ENCODE measurements around the gene MEG3. TPM values are rescaled to one million over a fixed set of nuclear protein-coding genes. Genes with fewer than 3 reads are reported as not detected.

MEG3 gene
- total RNA-seq, 4 donors from 2014 or later, result 38.8 to 77.4 (median 52.7) TPM

DNA sequence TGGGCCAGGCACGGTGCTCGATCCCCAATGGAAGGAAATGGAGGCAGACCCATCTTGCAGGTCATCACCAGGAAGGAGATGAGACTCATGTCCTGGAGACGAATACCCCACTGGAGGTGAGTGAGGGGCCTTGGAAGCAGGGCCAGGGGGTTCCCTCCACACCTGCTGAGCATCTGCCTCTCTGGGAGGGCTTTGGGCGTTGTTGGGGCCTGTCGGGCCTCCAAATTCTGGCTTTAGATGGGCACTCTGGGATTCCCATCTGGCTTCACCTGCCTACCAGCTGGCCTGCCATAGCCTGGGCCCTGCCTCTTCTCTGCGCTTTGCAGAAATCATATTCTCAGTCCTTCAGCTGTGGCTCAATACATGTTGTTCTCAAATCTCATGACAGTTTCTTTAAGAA lies 63.7 kb downstream of the MEG3 start:
- TF ChIP-seq CTCF (IDR thresholded peaks at IDR 0.05; ENCODE audit: low read depth), result no peak

GRCh38 chr14:100890061-100890850 lies 64.3 kb downstream of the MEG3 start:
- TF ChIP-seq CTCF (IDR thresholded peaks at IDR 0.05; ENCODE audit: low read depth), result no peak

GRCh38 chr14:100891051-100891450 lies 65.1 kb downstream of the MEG3 start:
- TF ChIP-seq CTCF (IDR thresholded peaks at IDR 0.05; ENCODE audit: low read depth), result no peak

DNA sequence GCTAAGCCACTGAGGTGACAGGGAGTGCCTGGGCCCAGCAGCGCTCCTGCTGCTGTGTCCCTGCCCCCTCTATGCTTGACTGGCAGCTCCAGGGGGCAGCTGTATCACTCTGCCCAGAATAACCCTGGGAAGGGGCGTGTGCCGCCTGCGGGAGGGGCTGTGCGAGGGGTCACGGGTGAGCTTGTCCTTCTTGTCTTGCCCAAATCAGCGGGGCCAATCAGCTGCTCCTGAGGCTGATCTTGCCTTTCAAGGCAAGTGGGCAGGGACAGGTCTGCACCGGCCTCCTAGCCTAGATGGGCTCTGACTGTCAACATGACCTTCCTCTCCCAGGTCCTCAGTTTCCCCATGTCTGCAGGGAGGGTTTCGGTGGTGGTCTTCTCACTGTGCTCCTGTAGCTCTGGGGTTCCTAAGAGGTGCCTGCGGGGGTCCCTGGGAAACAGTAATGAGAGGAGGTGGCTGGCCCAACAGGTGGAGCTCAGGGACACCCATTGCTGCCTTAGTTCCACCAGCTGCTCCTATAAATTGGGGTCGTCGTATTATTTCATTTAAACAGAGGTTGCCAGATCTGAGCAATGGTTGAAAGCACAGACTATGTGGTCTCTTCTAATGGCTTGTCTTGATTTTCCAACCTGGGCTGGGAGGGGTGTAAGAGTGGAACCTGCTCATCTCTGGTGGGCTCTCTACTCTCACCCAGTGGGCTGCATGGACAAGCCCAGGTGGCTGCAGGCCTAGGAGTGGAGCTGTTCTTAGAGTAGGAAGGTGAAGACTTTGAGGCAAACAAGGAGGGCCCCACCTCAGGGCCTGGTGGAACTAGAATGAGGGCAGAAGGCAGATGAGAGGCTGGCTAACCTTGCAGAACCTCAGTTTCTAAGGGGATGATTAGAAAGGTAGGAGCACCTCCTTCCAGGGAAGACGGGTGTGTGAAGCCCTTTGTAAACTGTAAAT lies 65.9 kb downstream of the MEG3 start:
- no peak for TF ChIP-seq CTCF (IDR thresholded peaks at IDR 0.05; ENCODE audit: low read depth)

DNA sequence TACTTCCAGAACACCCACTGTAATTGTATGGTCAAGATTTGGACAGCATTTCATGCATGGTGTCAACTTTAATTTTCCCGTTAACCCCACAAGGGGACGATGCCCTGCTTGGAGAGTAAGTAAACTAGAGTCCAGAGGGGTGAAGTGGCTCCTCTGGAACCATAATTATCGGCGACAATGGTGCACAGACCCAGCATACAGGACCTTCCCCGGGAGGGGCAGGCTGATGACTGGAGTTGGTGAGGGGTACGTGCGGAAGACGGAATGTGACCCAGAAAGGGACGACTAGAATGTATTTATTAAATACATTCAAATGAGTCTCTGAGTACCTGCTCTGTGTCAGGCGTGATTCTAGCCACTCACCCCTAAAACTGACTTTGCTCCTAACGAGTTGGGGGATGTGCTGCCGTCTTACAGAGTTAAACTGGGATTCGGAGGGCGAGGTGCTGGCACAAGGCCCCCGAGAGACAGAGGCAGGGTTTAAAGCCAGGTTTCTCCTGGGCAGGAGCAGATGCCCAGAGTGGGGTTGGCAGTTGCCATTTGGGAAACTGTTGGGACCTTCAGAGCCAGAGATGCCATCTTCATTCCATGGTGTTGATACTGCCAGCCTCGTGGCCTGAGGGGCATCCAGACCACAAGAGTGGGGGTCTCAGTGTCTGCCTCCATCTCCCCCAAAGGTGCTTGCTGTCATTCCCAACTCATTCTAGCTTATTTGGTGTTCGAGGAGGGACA lies 66.7 kb downstream of the MEG3 start:
- TF ChIP-seq CTCF (IDR thresholded peaks at IDR 0.05; ENCODE audit: low read depth), result no peak

GRCh38 chr14:100893228-100893601 lies 67.3 kb downstream of the MEG3 start:
- TF ChIP-seq CTCF (IDR thresholded peaks at IDR 0.05; ENCODE audit: low read depth), result no peak

All from subcutaneous adipose tissue (tissue), 4 donors.